ENCODE results near the gene CRYBB1.

The CRYBB1 gene

GRCh38 chr22:26577081-26577480 is 40.7 kb downstream of the CRYBB1 start:
- no peak for DNase-seq (ENCODE audit: low read depth)

- no peak for DNase-seq (ENCODE audit: low read depth)
Observed at GRCh38 chr22:26576026-26576680, 41.7 kb downstream of the CRYBB1 start.

DNA sequence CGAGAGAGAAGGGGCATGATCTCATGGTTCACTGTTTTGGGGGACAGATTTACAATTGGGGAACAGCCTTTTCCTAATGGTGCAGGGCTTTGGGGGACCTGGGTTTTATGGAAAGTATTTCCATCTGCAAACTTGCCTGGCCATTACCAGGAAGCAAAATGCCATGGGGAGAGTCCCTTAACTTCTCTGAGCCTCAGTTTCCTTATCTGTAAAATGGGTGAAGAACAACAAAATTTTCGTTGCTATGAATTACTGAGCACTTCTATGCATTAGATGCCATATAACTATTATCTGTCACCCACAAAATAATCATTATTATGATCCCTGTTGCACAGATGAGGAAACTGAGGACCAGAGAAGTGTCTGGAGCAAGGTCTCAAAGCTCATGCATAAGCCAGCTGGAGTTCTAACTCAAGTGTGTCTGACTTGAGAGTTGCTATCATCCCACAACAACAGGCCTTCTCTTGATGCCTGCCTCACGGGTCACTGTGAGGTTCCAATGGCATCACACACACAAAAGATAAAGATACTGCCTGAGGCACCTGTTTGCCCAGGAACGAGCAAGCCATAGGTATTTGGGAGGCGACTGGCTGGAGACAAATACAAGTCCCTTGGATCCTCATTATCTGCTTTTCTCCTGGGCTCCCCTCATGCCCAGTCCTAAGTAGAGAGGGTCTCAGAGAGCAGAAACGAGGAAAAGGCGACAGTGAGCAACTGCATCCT is 43.7 kb downstream of the CRYBB1 start:
- no peak for DNase-seq (ENCODE audit: low read depth)

GRCh38 chr22:26573026-26573662 is 44.7 kb downstream of the CRYBB1 start:
- no peak for DNase-seq (ENCODE audit: low read depth)

DNA sequence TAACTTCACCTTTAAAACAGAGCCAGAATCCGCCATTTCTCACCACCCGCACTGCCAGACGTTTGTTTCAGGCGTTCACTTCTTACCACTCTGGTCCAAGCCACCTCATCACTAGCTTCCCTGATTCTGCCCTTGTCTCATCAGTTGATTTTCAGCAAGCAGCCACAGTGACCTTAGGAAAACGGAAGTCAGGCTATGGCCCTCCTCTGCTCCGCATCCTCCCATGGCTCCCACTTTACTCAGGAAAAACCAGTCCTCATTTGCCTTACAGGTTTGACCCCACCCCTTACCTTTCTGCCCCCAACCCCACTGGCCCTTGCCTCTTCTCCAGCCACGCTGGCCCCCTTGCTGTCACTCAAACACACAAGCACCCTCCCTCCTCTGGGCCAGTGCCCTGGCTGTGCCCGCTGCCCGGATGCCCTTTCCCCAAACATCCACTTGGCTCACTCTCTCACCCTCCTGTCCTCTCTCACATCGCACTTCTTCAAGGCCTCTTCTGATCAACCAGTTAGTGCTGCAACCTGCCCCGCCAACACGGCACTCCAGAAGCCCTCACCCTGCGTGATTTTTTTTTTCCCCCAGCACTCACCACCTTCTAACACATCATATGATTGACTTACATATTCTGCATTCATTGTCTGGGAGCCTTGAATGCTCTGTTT is 46.8 kb downstream of the CRYBB1 start:
- no peak for DNase-seq (ENCODE audit: low read depth)

- no peak for DNase-seq (ENCODE audit: low read depth)
Observed at GRCh38 chr22:26570115-26570514, 47.7 kb downstream of the CRYBB1 start.

DNA sequence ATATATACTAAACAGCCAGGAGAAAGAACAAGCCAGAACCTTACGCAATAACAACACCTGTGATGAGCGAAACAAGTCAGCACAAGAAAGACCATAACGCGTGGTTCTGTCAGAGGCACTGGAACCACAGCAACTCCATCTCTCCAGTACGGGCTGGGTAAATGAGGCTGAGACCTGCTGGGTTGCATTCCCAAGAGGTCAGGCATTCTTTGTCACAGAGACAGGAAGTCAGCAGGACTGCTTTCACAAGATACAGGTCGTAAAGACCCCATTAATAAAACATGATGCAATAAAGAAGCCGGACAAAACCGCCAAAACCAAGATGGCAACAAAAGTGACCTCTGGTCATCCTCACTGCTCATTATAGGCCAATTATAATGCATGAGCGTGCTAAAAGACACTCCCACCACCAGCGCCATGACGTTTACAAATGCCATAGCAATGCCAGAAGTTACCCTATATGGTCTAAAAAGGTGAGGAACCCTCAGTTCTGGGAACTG is 49.6 kb downstream of the CRYBB1 start:
- no peak for DNase-seq (ENCODE audit: low read depth)

- DNase-seq (ENCODE audit: low read depth), result no peak
Observed at GRCh38 chr22:26567610-26568009, 50.2 kb downstream of the CRYBB1 start.

DNA sequence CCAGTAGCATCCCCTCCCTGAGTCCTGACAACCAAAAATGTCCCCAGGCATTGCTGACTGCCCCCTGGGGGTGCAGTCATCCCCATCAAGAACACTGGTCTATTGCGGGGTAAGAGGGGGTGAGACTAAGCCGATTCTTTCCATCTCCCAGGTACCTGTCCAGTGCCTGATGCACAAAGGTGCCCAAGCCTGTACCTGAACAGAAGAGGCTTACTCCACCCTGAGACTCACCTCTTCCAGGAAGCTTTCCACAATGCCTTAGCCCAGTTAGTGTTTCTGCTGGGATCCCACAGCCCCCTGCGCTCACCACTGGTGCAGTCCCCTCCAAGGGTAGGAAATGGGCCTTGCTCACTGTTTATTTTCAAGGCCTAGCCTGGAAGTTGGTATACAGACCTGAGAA is 50.8 kb downstream of the CRYBB1 start:
- DNase-seq (ENCODE audit: low read depth), result no peak

- no peak for DNase-seq (ENCODE audit: low read depth)
Observed at GRCh38 chr22:26565889-26566288, 51.9 kb downstream of the CRYBB1 start.

GRCh38 chr22:26565181-26565580 is 52.6 kb downstream of the CRYBB1 start:
- DNase-seq (ENCODE audit: low read depth), result no peak

DNA sequence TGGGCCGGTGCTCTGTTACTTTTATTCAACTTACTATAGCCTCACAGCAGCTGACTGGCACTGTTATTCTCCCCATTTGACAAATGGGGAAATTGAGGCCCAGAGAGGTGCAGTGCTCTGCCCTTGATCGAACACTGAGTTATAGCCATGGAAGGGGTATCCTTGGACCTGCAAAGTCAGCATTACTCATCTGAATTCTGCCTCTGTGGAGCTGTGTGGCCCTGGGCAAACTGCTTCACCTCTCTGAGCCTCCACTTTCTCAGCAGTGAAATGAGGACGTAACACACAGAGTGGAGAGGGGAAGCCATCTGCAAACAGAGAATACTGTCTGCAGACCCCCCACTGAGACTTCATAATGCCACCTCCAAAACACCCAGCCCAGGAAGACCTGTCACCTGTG is 53.2 kb downstream of the CRYBB1 start:
- no peak for DNase-seq (ENCODE audit: low read depth)

GRCh38 chr22:26564181-26564580 is 53.6 kb downstream of the CRYBB1 start:
- no peak for DNase-seq (ENCODE audit: low read depth)

- no peak for DNase-seq (ENCODE audit: low read depth)
Observed at GRCh38 chr22:26563022-26563421, 54.8 kb downstream of the CRYBB1 start.

GRCh38 chr22:26561756-26562417 is 55.9 kb downstream of the CRYBB1 start:
- no peak for DNase-seq (ENCODE audit: low read depth)

GRCh38 chr22:26559961-26560575 is 57.8 kb downstream of the CRYBB1 start:
- no peak for DNase-seq (ENCODE audit: low read depth)

GRCh38 chr22:26558248-26558895 is 59.5 kb downstream of the CRYBB1 start:
- no peak for DNase-seq (ENCODE audit: low read depth)

- DNase-seq (ENCODE audit: low read depth), result no peak
Observed at GRCh38 chr22:26556904-26557303, 60.9 kb downstream of the CRYBB1 start.

DNA sequence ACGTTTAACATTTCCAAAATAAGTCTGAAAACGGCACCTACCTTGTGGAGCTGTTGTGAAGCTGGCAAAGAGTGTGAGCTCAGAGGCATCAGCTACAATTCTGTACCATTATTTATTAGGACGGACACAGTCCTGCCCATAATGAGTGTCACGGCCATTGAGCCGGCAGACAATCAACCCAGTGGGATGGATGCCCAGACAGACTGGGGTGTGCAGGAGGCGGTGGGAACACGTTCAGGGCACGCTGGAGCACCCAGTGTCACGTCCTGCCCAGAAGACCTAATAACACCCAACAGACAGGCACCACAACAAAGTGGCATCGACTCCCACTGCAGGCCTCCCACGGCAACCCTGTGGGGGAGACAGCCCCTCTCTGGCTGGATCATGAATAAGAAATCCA is 62.3 kb downstream of the CRYBB1 start:
- DNase-seq (ENCODE audit: low read depth), result no peak

GRCh38 chr22:26554956-26555355 is 62.9 kb downstream of the CRYBB1 start:
- DNase-seq (ENCODE audit: low read depth), result no peak

All from non-pigmented ciliary epithelial cell (primary cell).